HG03342 (cell line): ENCODE data around the gene OR10A5.
"Not testable (repeated sequence)": the region's sequence is repeated elsewhere in the genome, so short reads cannot be mapped to it uniquely, and the experiment has no call there.

Source experiments
- ATAC-seq: cut with Tn5 transposase; IDR thresholded peaks from one replicate; pipeline ENCODE4 v1.9.1; 2021; ENCODE audit warnings: mild to moderate bottlenecking, moderate library complexity; ENCODE audit not compliant: unreplicated experiment

OR10A5 gene

GRCh38 chr11:6845383-6845782 lies at the start of gene OR10A5:
Gene OR10A5, plus strand, starts transcription at chr11:6845683. Its CDS starts 0 bp downstream, at chr11:6845683.
- ATAC-seq, result no peak

GRCh38 chr11:6799402-6799801 lies 46.1 kb upstream of the OR10A5 start, which contains the start of gene OR6A2:
Gene OR6A2, minus strand, starts transcription at chr11:6799689. Its CDS starts 3,981 bp downstream, at chr11:6795708.
- ATAC-seq, result no peak

GRCh38 chr11:6801075-6801474 lies 44.4 kb upstream of the OR10A5 start:
- not testable (repeated sequence) for ATAC-seq

- ATAC-seq, result peak; percentile 84
Measured at GRCh38 chr11:6812390-6813005, 33.0 kb upstream of the OR10A5 start.

- no peak for ATAC-seq
Measured at GRCh38 chr11:6813656-6814055, 31.8 kb upstream of the OR10A5 start.

GRCh38 chr11:6817694-6818093 lies 27.8 kb upstream of the OR10A5 start:
- no peak for ATAC-seq

DNA sequence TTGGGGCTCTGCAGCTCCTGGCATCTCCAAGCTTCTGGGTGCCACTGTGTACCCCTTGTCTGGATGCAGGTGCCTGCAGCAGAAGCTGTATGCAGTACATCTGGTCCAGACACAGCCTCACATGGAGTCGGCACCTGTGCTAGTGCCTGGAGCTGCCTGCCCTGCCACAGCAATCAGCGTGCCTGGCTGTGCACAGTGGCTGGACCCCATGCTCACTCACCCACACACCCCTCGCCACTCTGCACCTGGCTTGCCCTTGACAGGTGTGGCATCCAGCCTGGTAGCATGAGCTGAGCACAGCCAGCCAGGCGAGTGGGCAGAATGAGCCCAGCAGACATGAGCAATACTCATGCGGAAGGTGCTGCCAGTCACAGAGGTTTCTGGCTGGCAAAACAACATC lies 26.5 kb upstream of the OR10A5 start:
- ATAC-seq, result no peak

- no peak for ATAC-seq
Measured at GRCh38 chr11:6824136-6824823, 21.2 kb upstream of the OR10A5 start.

GRCh38 chr11:6825231-6825744 lies 20.2 kb upstream of the OR10A5 start:
- no peak for ATAC-seq

DNA sequence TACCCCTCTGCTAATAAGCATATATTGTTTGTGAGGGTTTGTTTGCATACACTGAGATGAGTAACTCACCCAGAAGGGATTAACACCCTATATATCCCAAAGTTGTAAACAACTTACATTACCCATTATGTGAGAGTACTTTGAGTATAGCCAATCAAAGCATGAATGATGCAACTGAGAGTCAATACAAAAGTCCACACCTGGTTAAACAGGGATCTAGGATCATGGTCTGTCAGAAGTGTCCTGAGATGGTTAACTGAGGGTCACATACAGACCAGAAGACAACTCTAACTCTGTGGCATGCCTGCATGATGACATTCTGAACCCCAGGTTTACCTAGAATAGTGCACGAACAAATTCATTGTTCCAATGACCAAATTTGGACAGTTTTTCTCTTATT lies 17.4 kb upstream of the OR10A5 start:
- no peak for ATAC-seq

- ATAC-seq, result no peak
Measured at GRCh38 chr11:6833356-6833755, 12.1 kb upstream of the OR10A5 start.

DNA sequence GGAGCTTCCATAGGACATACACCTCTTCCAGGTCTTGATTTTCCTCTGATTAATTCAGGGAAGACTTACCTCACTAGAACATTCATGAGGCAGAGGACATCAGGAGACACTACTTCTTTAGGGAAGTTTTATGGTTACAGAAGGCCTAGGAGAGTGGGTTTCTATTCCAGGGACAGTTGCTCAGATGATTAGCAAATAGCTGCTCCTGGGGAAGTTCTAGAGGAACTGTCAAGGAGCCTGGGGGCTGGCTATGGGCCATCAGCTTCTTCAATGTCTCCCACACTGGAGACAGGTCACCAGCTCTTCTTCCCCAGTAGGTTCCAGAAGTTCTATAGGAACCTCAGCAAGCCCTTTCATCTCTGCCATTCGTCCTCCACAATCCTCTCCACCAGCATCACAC lies 11.5 kb upstream of the OR10A5 start:
- ATAC-seq, result no peak

DNA sequence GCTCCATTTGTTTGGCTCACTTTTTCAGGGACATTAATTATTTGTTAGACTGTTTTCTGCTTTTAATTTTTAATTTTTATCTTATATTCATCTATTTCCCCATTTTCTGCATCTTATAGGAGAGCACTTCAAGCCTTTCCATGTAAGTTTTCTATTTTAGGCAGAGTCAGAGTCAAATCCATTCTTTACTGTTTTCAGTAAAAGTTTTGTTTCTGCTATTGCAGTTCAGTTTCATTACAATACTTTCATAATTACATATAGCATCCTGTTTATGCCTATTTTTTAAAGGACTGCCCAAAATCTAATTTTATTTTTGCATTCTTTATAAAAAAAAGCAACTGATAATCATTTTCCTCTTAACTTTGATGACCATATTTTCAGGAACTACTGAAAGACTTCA lies 3.8 kb upstream of the OR10A5 start:
- ATAC-seq, result no peak

DNA sequence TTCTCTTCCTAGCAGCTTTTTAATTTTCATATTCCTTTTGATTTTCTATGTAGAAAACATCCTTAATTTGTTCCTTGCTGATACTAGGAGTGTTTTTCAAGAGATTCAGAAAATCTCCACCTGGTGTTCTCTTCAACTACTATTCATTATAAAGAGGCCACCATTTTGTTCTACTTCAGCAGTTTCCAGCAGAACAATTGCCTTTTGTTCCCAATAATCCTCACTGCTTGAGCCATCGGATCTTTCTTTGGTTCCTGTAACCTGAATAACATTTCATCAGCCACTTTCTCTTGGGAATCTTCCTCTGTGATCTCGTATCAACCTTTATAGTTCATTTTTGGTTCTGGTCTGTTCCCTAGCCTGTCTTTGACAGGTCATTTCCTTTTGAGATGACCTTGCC lies 1.8 kb upstream of the OR10A5 start:
- ATAC-seq, result no peak

- no peak for ATAC-seq
Measured at GRCh38 chr11:6844356-6844755, 1.1 kb upstream of the OR10A5 start.

DNA sequence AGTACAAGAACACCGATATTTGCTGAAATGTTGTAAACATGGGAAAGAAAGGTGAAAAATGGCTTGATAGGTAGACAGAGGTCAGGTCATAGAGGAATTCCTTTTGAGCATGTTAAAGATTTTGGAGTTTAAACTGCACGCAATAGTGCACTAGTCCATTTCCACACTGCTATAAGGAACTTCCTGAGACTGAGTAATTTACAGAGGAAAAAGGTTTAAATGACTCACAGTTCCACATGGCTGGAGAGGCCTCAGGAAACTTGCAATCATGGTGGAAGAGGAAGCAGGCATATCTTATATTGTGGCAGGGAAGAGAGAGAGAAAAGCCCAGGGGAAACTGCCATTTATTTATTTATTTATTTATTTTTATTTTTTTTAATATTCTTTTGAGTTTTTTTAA lies 5.0 kb downstream of the OR10A5 start:
- no peak for ATAC-seq

GRCh38 chr11:6854801-6855200 lies 9.3 kb downstream of the OR10A5 start:
- ATAC-seq, result not testable (repeated sequence)

DNA sequence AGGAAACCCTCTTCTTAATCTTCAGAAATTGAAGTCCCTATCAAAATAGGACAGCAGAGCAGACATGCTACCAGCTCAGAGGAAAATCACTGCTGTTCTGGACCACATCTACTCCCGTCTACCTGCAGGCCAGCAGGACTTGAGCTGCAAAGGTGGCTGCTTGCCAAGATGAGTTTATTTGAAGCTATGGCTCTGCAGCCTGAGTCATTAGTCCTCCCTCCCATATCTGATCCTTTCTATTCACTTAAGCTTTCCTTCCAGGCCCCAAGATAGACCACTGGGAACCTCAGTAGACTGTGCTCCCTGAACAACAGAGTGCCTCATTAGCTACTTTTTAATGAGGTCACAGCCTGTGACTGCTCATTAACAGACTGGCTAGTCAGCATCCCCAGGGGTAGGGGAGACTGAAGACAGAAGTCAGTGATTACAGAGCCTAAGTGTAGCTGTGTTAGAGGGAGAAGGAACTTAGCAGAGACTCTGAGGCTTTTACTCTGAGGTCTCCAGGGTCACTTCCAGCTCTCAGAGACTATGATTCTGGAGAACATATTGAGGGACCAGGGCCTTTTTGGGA lies 10.6 kb downstream of the OR10A5 start:
- ATAC-seq, result no peak

- ATAC-seq, result peak; percentile 91
Measured at GRCh38 chr11:6856871-6857270, 11.4 kb downstream of the OR10A5 start.

- no peak for ATAC-seq
Measured at GRCh38 chr11:6862961-6863360, 17.5 kb downstream of the OR10A5 start, which contains the start of gene OR10A2. Gene OR10A2, plus strand, starts transcription at chr11:6863057. Its CDS starts 6,698 bp downstream, at chr11:6869755.

- no peak for ATAC-seq
Measured at GRCh38 chr11:6864438-6864837, 19.0 kb downstream of the OR10A5 start.

DNA sequence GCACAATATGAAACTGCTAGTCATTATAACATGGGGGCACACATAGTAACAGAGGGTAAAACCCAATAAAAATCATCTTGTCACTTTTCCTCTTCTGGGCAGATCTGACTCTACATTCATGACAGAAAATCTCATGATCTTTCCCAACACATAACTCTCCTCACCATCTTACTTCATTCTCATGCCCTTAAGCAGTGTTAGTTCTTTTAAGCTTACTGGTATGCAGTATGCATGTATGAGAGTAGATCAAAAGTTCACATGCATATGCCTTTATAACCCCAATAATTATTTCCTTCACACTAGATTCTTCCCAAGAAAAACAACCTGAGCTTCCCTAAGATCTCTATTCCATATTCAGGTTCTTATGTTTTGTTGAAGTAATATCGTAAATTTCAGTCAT lies 25.8 kb downstream of the OR10A5 start:
- no peak for ATAC-seq
